HG02970 (cell line): ENCODE measurements around the gene BLTP2.
"Not testable (repeated sequence)": the region's sequence is repeated elsewhere in the genome, so short reads cannot be mapped to it uniquely, and the experiment has no call there.

Experiments
- ATAC-seq: cut with Tn5 transposase; IDR thresholded peaks from one replicate; pipeline ENCODE4 v1.9.1; 2021; ENCODE audit warnings: mild to moderate bottlenecking, moderate library complexity, moderate number of reproducible peaks; ENCODE audit not compliant: unreplicated experiment, low FRiP score

The BLTP2 gene

GRCh38 chr17:28644787-28645575, at the start of gene BLTP2:
Gene BLTP2, minus strand, starts transcription at chr17:28645158. Its CDS starts 102 bp downstream, at chr17:28645056.
- peak; percentile 88 for ATAC-seq

- no peak for ATAC-seq
Observed at GRCh38 chr17:28693869-28694268, 48.9 kb upstream of the BLTP2 start.

GRCh38 chr17:28689011-28689410, 44.1 kb upstream of the BLTP2 start:
- ATAC-seq, result no peak

GRCh38 chr17:28688481-28688880, 43.5 kb upstream of the BLTP2 start:
- no peak for ATAC-seq

- no peak for ATAC-seq
Observed at GRCh38 chr17:28686296-28686695, 41.3 kb upstream of the BLTP2 start.

GRCh38 chr17:28685366-28685765, 40.4 kb upstream of the BLTP2 start:
- no peak for ATAC-seq

- ATAC-seq, result no peak
Observed at GRCh38 chr17:28684963-28685362, 40.0 kb upstream of the BLTP2 start.

- ATAC-seq, result no peak
Observed at GRCh38 chr17:28682655-28683054, 37.7 kb upstream of the BLTP2 start.

GRCh38 chr17:28675980-28676379, 31.0 kb upstream of the BLTP2 start:
- no peak for ATAC-seq

- no peak for ATAC-seq
Observed at GRCh38 chr17:28675490-28675889, 30.5 kb upstream of the BLTP2 start.

GRCh38 chr17:28669918-28670317, 25.0 kb upstream of the BLTP2 start:
- ATAC-seq, result no peak

GRCh38 chr17:28667870-28668269, 22.9 kb upstream of the BLTP2 start:
- ATAC-seq, result no peak

- no peak for ATAC-seq
Observed at GRCh38 chr17:28665994-28666393, 21.0 kb upstream of the BLTP2 start.

- no peak for ATAC-seq
Observed at GRCh38 chr17:28663723-28664122, 18.8 kb upstream of the BLTP2 start.

GRCh38 chr17:28662527-28662829, 17.5 kb upstream of the BLTP2 start:
- peak; percentile 6 for ATAC-seq

GRCh38 chr17:28661635-28662526, 16.9 kb upstream of the BLTP2 start, which contains the start of the genes SDF2 and SUPT6H:
Gene SDF2, minus strand, starts transcription at chr17:28661906. Its CDS starts 30 bp downstream, at chr17:28661876.
Gene SUPT6H, plus strand, starts transcription at chr17:28662205. Its CDS starts 11,197 bp downstream, at chr17:28673402.
- ATAC-seq, result peak; percentile 80

- not testable (repeated sequence) for ATAC-seq
Observed at GRCh38 chr17:28659497-28659881, 14.5 kb upstream of the BLTP2 start.

- ATAC-seq, result not testable (repeated sequence)
Observed at GRCh38 chr17:28658766-28659496, 14.0 kb upstream of the BLTP2 start.

GRCh38 chr17:28658342-28658741, 13.4 kb upstream of the BLTP2 start:
- not testable (repeated sequence) for ATAC-seq

GRCh38 chr17:28657756-28658155, 12.8 kb upstream of the BLTP2 start:
- no peak for ATAC-seq

- no peak for ATAC-seq
Observed at GRCh38 chr17:28655160-28655559, 10.2 kb upstream of the BLTP2 start.
